H1 (cell line): Measurements from ENCODE around the gene THAP4.

Experiments
- CEBPB ChIP-seq: IDR thresholded peaks from 2 replicates; pipeline ENCODE4 v1.6.1; 2012; ENCODE audit warnings: low read depth, low read length
- CHD1 ChIP-seq: IDR thresholded peaks from 2 replicates; pipeline ENCODE4 v1.6.1; 2012; ENCODE audit warnings: low read depth, low read length, improper control_type of control experiment
- CREB1 ChIP-seq: IDR thresholded peaks from 2 replicates; pipeline ENCODE4 v1.6.1; 2012; ENCODE audit warnings: inconsistent platforms
- CTCF ChIP-seq, 3 experiments: IDR thresholded peaks; 1 replicate in 2 of 3; 2 replicates in 1 of 3; pipeline versions ENCODE4 v1.5.1 to v1.6.1; 2011; ENCODE audit warnings: low read length in 3 of 3, mild to moderate bottlenecking in 3 of 3, inconsistent platforms in 2 of 3, low read depth in 1 of 3, moderate library complexity in 1 of 3; ENCODE audit not compliant: insufficient read depth in 1 of 3; ENCODE audit errors: control extremely low read depth in 1 of 3
- E2F6 ChIP-seq: IDR thresholded peaks from 2 replicates; pipeline ENCODE4 v1.6.1; 2012; ENCODE audit warnings: inconsistent platforms
- KDM1A ChIP-seq: fragments of 200-600, 300-600 bp; sonication (generic); IDR thresholded peaks from 2 replicates; pipeline ENCODE4 v1.7.1; 2016; ENCODE audit warnings: mild to moderate bottlenecking, low read length, borderline replicate concordance
- POLR2A ChIP-seq, 2 experiments: IDR thresholded peaks; 1 replicate in 1 of 2; 2 replicates in 1 of 2; pipeline ENCODE4 v1.6.1; 2011; ENCODE audit warnings: low read depth in 2 of 2, low read length in 2 of 2, mild to moderate bottlenecking in 2 of 2; ENCODE audit errors: control extremely low read depth in 1 of 2
- POLR2AphosphoS5 ChIP-seq: IDR thresholded peaks from 2 replicates; pipeline ENCODE4 v1.6.1; 2011; ENCODE audit warnings: low read depth, low read length
- SUZ12 ChIP-seq: fragments of 200-600 bp; sonication (generic); IDR thresholded peaks from 2 replicates; pipeline ENCODE4 v1.6.1; 2012; ENCODE audit warnings: mild to moderate bottlenecking, inconsistent platforms, low read length, moderate library complexity, mixed read lengths
- TAF1 ChIP-seq: IDR thresholded peaks from 2 replicates; pipeline ENCODE4 v1.6.1; 2011; ENCODE audit warnings: mild to moderate bottlenecking, low read depth, low read length

DNA sequence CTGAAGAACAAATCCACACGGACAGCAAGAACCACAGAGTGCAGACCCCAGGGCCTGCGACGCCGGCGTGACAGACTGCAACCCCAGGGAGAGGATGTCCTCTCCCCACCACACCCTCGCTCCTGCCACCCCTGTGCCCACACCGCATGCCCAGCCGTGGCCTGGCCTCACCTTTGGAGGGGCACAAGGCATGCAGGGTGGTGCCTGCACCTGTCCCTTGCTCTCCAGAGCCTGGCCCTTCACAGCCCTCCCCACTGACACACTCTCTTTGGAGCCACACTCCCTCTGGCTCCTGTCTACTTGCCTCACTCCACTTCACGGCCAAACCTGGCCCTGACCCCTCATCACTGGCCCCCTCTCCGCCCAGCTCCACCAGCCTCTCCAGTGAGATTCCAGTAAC, 9.3 kb downstream of the THAP4 start:
- TF ChIP-seq TAF1 (no peak), POLR2A (IDR thresholded peaks at IDR 0.05; ENCODE audit: control extremely low read depth in 1 of 2, low read depth in 2 of 2, low read length in 2 of 2) (no peak), CREB1 (no peak), POLR2AphosphoS5 (no peak), CHD1 (no peak), CTCF (IDR thresholded peaks at IDR 0.05; ENCODE audit: control extremely low read depth in 1 of 3, insufficient read depth in 1 of 3, low read depth in 1 of 3, low read length in 3 of 3) (no peak), SUZ12 (no peak), KDM1A (no peak), E2F6 (no peak), CEBPB (no peak)
